CD4-positive, alpha-beta T cell (primary cell): Measurements from ENCODE around the gene EPB41L4A. TPM values are rescaled to one million over a fixed set of nuclear protein-coding genes. Genes with fewer than 3 reads are reported as not detected.

ENCODE experiments used
- ATAC-seq: fragments of 200-7000 bp; cut with Tn5 transposase; one replicate; pipeline ENCODE4 v1.10.0; 2022; ENCODE audit warnings: mild to moderate bottlenecking; ENCODE audit not compliant: poor library complexity
- CTCF ChIA-PET: fragments of 350-600 bp; sonication (Branson Sonifier 250); formaldehyde crosslinking; loops from one replicate; lab custom pipeline; 2021; ENCODE audit warnings: antibody characterized with exemption, inconsistent platforms; lab: Charles Lee
- POLR2A ChIA-PET: fragments of 350-600 bp; sonication (Branson Sonifier 250); formaldehyde crosslinking; loops from one replicate; lab custom pipeline; 2021; ENCODE audit warnings: antibody characterized with exemption, inconsistent platforms; lab: Charles Lee
- DNase-seq, 14 experiments: peaks; one replicate each; pipeline ENCODE4 v3.0.0-alpha.2; 2013 to 2020; ENCODE audit warnings: mixed read lengths in 2 of 14
- H3K27ac ChIP-seq, 2 donors: one replicate each; pipeline versions ENCODE4 v1.5.1 to v1.7.0; 2013; ENCODE audit warnings: low read length in 2 of 2, low read depth in 1 of 2, mild to moderate bottlenecking in 1 of 2
- H3K27me3 ChIP-seq, 2 experiments: 1 replicate in 1 of 2; 2 replicates in 1 of 2; pipeline versions ENCODE4 v1.6.1 to v1.7.0; 2013; ENCODE audit warnings: low read length in 2 of 2, control low read depth in 1 of 2, mild to moderate bottlenecking in 1 of 2, moderate library complexity in 1 of 2; ENCODE audit not compliant: insufficient read depth in 2 of 2, control insufficient read depth in 1 of 2
- H3K36me3 ChIP-seq: one replicate; pipeline ENCODE4 v1.6.1; 2013; ENCODE audit warnings: low read length, control low read depth; ENCODE audit not compliant: insufficient read depth
- H3K4me1 ChIP-seq: one replicate; pipeline ENCODE4 v1.6.1; 2013; ENCODE audit warnings: low read length, control low read depth; ENCODE audit not compliant: insufficient read depth
- H3K4me3 ChIP-seq: one replicate; pipeline ENCODE4 v1.5.1; 2013; ENCODE audit warnings: mild to moderate bottlenecking, low read length, moderate library complexity
- H3K9me3 ChIP-seq, 2 experiments: 1 replicate in 1 of 2; 2 replicates in 1 of 2; pipeline versions ENCODE4 v1.6.1 to v1.7.0; 2013; ENCODE audit warnings: low read length in 2 of 2, mild to moderate bottlenecking in 2 of 2, control low read depth in 1 of 2, moderate library complexity in 1 of 2; ENCODE audit not compliant: control insufficient read depth in 1 of 2, insufficient read depth in 1 of 2
- H3K27ac Mint-ChIP-seq: one replicate; pipeline ENCODE4 v1.8.0; 2020; ENCODE audit warnings: mixed read lengths
- H3K27me3 Mint-ChIP-seq: one replicate; pipeline ENCODE4 v1.8.0; 2021; ENCODE audit warnings: mixed read lengths
- H3K36me3 Mint-ChIP-seq: one replicate; pipeline ENCODE4 v1.8.0; 2021; ENCODE audit warnings: low read depth, mixed read lengths
- H3K4me1 Mint-ChIP-seq: one replicate; pipeline ENCODE4 v1.8.0; 2021; ENCODE audit warnings: low read depth, mixed read lengths
- H3K4me3 Mint-ChIP-seq: one replicate; pipeline ENCODE4 v1.8.0; 2020; ENCODE audit warnings: mild to moderate bottlenecking, mixed read lengths
- H3K9me3 Mint-ChIP-seq: one replicate; pipeline ENCODE4 v1.8.0; 2020; ENCODE audit warnings: mixed read lengths
- CTCF ChIP-seq: fragments of 200-600 bp; IDR thresholded peaks from one replicate; pipeline ENCODE4 v1.8.0; 2022; ENCODE audit warnings: antibody characterized with exemption, mild to moderate bottlenecking
- intact Hi-C, 2 experiments: fragments of 100-400 bp; cut with DNase I in 1 of 2; cut with micrococcal nuclease in 1 of 2; formaldehyde crosslinking; loops; one replicate each; pipeline versions ENCODE4 v1.15.1 to v1.9.0; 2023 to 2025; cut with DNase I, micrococcal nuclease
- total RNA-seq, 174 experiments: library from RNA in 2 of 174; stranded (reverse) in 2 of 174; gene quantifications; one replicate each; pipeline ENCODE4 v1.2.3 and lab custom pipeline; 2021 to 2026

Gene EPB41L4A
- total RNA-seq, 2 experiments from 2014 or later, result 0.08 TPM; not detected in 1

DNA sequence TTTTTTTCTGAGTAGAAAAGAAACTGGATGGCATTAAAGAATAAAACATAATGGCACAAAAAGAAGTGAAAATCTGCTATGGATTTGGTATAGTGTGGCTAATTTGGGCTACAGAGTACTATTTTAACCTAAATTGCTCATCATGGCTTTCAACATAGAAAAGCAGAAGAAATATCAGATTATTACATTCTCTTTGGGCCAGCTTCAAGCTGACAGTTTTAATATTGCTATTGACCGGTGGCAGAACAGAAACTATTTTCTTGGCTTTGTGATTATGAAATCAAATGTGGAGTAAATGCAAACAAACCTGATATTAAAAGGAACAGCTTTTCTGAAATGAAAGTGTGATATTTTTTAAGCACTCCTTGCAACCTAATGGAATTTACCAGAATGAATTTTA is 301.5 kb downstream of the EPB41L4A start:
- Histone ChIP-seq H3K4me1 (no peaks in the 10 kb centered on the region), H3K4me3 (no peak overlapping the region), H3K27me3 (no peaks in the 10 kb centered on the region), H3K36me3 (no peaks in the 10 kb centered on the region), H3K27ac (no peak overlapping the region), H3K9me3 (no peaks in the 10 kb centered on the region)
- POLR2A ChIA-PET, result no interaction called here
- intact Hi-C loops, result no loop called here
- peaks cover 11% of the 10 kb centered on the region for H3K27me3 Mint-ChIP-seq
- CTCF ChIA-PET, result interaction anchor here (0.5 kb wide), 1 partner anchor 30 kb away, joined by 3 read pairs; no protein-coding TSS in a partner anchor
- H3K4me1 Mint-ChIP-seq, result no peaks in the 10 kb centered on the region
- ATAC-seq (no peak), DNase-seq (no peak)
- H3K36me3 Mint-ChIP-seq, result no peaks in the 10 kb centered on the region
- no peak overlapping the region for H3K27ac Mint-ChIP-seq
- H3K9me3 Mint-ChIP-seq, result peaks cover 3% of the 10 kb centered on the region
- no peak overlapping the region for H3K4me3 Mint-ChIP-seq
- TF ChIP-seq CTCF, result no peak

GRCh38 chr5:112116371-112116770 is 302.7 kb downstream of the EPB41L4A start:
- Histone ChIP-seq H3K9me3 (no peaks in the 10 kb centered on the region), H3K27me3 (no peaks in the 10 kb centered on the region), H3K4me3 (no peak overlapping the region), H3K27ac (no peak overlapping the region), H3K36me3 (no peaks in the 10 kb centered on the region), H3K4me1 (no peaks in the 10 kb centered on the region)
- no peaks in the 10 kb centered on the region for H3K36me3 Mint-ChIP-seq
- no peaks in the 10 kb centered on the region for H3K4me1 Mint-ChIP-seq
- H3K27ac Mint-ChIP-seq, result no peak overlapping the region
- no peak for ATAC-seq
- peaks cover 3% of the 10 kb centered on the region for H3K9me3 Mint-ChIP-seq
- H3K4me3 Mint-ChIP-seq, result no peak overlapping the region
- CTCF ChIA-PET, result no interaction called here
- intact Hi-C loops, result no loop called here
- DNase-seq, result no peak
- no peak for TF ChIP-seq CTCF
- POLR2A ChIA-PET, result no interaction called here
- peaks cover 9% of the 10 kb centered on the region for H3K27me3 Mint-ChIP-seq

DNA sequence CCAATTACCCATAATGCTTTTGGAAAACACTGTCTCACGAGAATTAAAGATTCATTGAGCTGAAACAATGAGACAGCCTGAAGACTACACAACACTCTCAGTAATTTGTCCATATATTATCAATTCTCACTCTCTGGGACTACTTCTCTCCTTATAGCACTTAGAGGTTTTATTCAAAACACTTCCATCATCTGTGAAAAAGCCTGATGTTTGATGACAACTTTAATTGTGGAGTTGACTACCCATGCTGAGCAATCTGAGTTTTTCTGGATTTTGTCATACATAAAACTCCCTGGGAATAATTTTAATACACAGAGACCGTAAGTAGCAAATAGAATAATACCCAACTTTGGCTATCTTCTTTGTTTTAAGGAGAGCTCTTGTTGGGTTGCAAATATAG is 305.5 kb downstream of the EPB41L4A start:
- Mint-ChIP-seq H3K36me3 (no peaks in the 10 kb centered on the region), H3K4me3 (no peak overlapping the region), H3K9me3 (no peaks in the 10 kb centered on the region), H3K4me1 (no peaks in the 10 kb centered on the region), H3K27ac (no peak overlapping the region), H3K27me3 (peaks cover 5% of the 10 kb centered on the region)
- intact Hi-C loops, result no loop called here
- H3K27me3 ChIP-seq, result no peaks in the 10 kb centered on the region
- H3K4me1 ChIP-seq, result no peaks in the 10 kb centered on the region
- H3K4me3 ChIP-seq, result no peak overlapping the region
- no peak for TF ChIP-seq CTCF
- no peak overlapping the region for H3K27ac ChIP-seq
- no peaks in the 10 kb centered on the region for H3K36me3 ChIP-seq
- DNase-seq (no peak), ATAC-seq (no peak)
- ChIA-PET CTCF (no interaction called here), POLR2A (no interaction called here)
- H3K9me3 ChIP-seq, result no peaks in the 10 kb centered on the region
